KMS-11 (cell line): Measurements from ENCODE around the gene C14orf93.

Experiments
- H2AFZ ChIP-seq: fragments of 200-600 bp; sonication (generic); 2 replicates; pipeline ENCODE4 v1.6.1; 2016; ENCODE audit warnings: antibody characterized with exemption, mixed run types, low read depth
- H3K27ac ChIP-seq: fragments of 200-600 bp; sonication (generic); 2 replicates; pipeline ENCODE4 v1.6.1; 2016; ENCODE audit warnings: mild to moderate bottlenecking, mixed run types
- H3K27me3 ChIP-seq: fragments of 200-600 bp; sonication (generic); 2 replicates; pipeline ENCODE4 v1.6.1; 2017; ENCODE audit warnings: mild to moderate bottlenecking, low read depth, mixed run types, moderate library complexity; ENCODE audit not compliant: insufficient read depth
- H3K36me3 ChIP-seq: fragments of 200-600 bp; sonication (generic); 2 replicates; pipeline ENCODE4 v1.6.1; 2017; ENCODE audit warnings: mild to moderate bottlenecking, mixed run types; ENCODE audit not compliant: insufficient read depth
- H3K4me1 ChIP-seq: fragments of 200-600 bp; sonication (generic); 2 replicates; pipeline ENCODE4 v1.6.1; 2016; ENCODE audit warnings: mild to moderate bottlenecking, low read depth, mixed run types; ENCODE audit not compliant: poor library complexity, severe bottlenecking
- H3K4me2 ChIP-seq: fragments of 200-600 bp; sonication (generic); 2 replicates; pipeline ENCODE4 v1.7.0; 2016; ENCODE audit warnings: mild to moderate bottlenecking, mixed run types
- H3K4me3 ChIP-seq: fragments of 200-600 bp; sonication (generic); IDR thresholded peaks from 2 replicates; pipeline ENCODE4 v1.6.1; 2017; ENCODE audit warnings: low read depth, low read length, mixed read lengths; ENCODE audit not compliant: insufficient read depth
- H3K79me2 ChIP-seq: fragments of 200-600 bp; sonication (generic); 2 replicates; pipeline ENCODE4 v1.6.1; 2016; ENCODE audit warnings: low read depth, mixed run types; ENCODE audit not compliant: insufficient read depth
- H3K9ac ChIP-seq: fragments of 200-600 bp; sonication (generic); 2 replicates; pipeline ENCODE4 v1.6.1; 2016; ENCODE audit warnings: mild to moderate bottlenecking, mixed run types
- H4K20me1 ChIP-seq: fragments of 200-600 bp; sonication (generic); 2 replicates; pipeline ENCODE4 v1.6.1; 2016; ENCODE audit warnings: mild to moderate bottlenecking, mixed run types; ENCODE audit not compliant: insufficient read depth
- CTCF ChIP-seq: fragments of 200-600 bp; sonication (generic); conservative IDR thresholded peaks from 2 replicates; pipeline ENCODE4 v1.6.1; 2017; ENCODE audit warnings: low read depth, mild to moderate bottlenecking, antibody characterized with exemption, low read length, moderate library complexity, mixed read lengths

C14orf93 gene

GRCh38 chr14:23009939-23010726, at the start of gene C14orf93:
TSS of gene C14orf93 (minus strand) at chr14:23010143. CDS start at chr14:22999023, 11,120 bp downstream.
- Histone ChIP-seq H3K4me2 (peak within 1 kb of the TSS; percentile 86), H3K79me2 (no peaks in the 10 kb centered on the region), H3K27me3 (no peaks in the 10 kb centered on the region), H4K20me1 (no peaks in the 10 kb centered on the region), H3K36me3 (no peaks in the 10 kb centered on the region), H3K4me3 (no peak within 1 kb of the TSS), H3K27ac (peak within 1 kb of the TSS; percentile 74), H3K4me1 (peaks cover 31% of the 10 kb centered on the region), H3K9ac (peak within 1 kb of the TSS; percentile 64; the same call in 1 of the 2 replicates), H2AFZ (peak within 1 kb of the TSS; percentile 82)
- TF ChIP-seq CTCF: no peak

GRCh38 chr14:23058654-23059504, 48.9 kb upstream of the C14orf93 start:
- Histone ChIP-seq H3K27ac (no peak overlapping the region), H3K4me1 (peaks cover 12% of the 10 kb centered on the region), H3K9ac (no peak overlapping the region), H3K79me2 (no peaks in the 10 kb centered on the region), H2AFZ (no peak overlapping the region), H3K4me3 (no peak overlapping the region), H3K4me2 (no peak overlapping the region), H3K27me3 (no peaks in the 10 kb centered on the region), H3K36me3 (no peaks in the 10 kb centered on the region; the same call in 1 of the 2 replicates), H4K20me1 (no peaks in the 10 kb centered on the region)
- no peak for TF ChIP-seq CTCF

GRCh38 chr14:23057757-23058653, 48.1 kb upstream of the C14orf93 start:
- Histone ChIP-seq H2AFZ (peak overlapping the region; percentile 47; the same call in 1 of the 2 replicates), H3K79me2 (no peaks in the 10 kb centered on the region), H4K20me1 (no peaks in the 10 kb centered on the region), H3K9ac (peak overlapping the region; percentile 18; the same call in 1 of the 2 replicates), H3K4me1 (peaks cover 12% of the 10 kb centered on the region), H3K27ac (no peak overlapping the region), H3K27me3 (no peaks in the 10 kb centered on the region), H3K4me2 (peak overlapping the region; percentile 37; the same call in 1 of the 2 replicates), H3K36me3 (no peaks in the 10 kb centered on the region), H3K4me3 (no peak overlapping the region)
- TF ChIP-seq CTCF: peak; percentile 78
